Stimulated activated naive CD8-positive, alpha-beta T cell treated with anti-CD3 and anti-CD28 coated beads, Interleukin-15, amount 100 ng/mL, for 72 hours (primary cell): ENCODE results near the gene ZNF771.
A peak's percentile ranks its signal among the peaks of the same experiment; 100 is the strongest.
"Not testable (repeated sequence)": the region's sequence is repeated elsewhere in the genome, so short reads cannot be mapped to it uniquely, and the experiment has no call there.

ENCODE experiments used
- ATAC-seq: fragments of 150-1000 bp; cut with Tn5 transposase; 2 replicates; pipeline ENCODE4 v1.10.0; 2021; ENCODE audit warnings: mild to moderate bottlenecking, moderate library complexity
- DNase-seq, 2 donors: peaks; one replicate each; pipeline ENCODE4 v3.0.0; 2021 to 2022
- H3K27ac Mint-ChIP-seq, 2 donors: one replicate each; pipeline ENCODE4 v1.8.0; 2022; ENCODE audit warnings: mild to moderate bottlenecking in 2 of 2, mixed read lengths in 2 of 2, moderate library complexity in 2 of 2
- H3K27me3 Mint-ChIP-seq: one replicate; pipeline ENCODE4 v1.8.0; 2022; ENCODE audit warnings: mixed read lengths
- H3K4me1 Mint-ChIP-seq: one replicate; pipeline ENCODE4 v1.8.0; 2022; ENCODE audit warnings: mild to moderate bottlenecking, mixed read lengths
- H3K4me3 Mint-ChIP-seq, 2 donors: one replicate each; pipeline ENCODE4 v1.8.0; 2022; ENCODE audit warnings: mild to moderate bottlenecking in 2 of 2, mixed read lengths in 2 of 2, moderate library complexity in 1 of 2
- H3K9me3 Mint-ChIP-seq, 2 donors: one replicate each; pipeline ENCODE4 v1.8.0; 2022; ENCODE audit warnings: mixed read lengths in 2 of 2

The ZNF771 gene

DNA sequence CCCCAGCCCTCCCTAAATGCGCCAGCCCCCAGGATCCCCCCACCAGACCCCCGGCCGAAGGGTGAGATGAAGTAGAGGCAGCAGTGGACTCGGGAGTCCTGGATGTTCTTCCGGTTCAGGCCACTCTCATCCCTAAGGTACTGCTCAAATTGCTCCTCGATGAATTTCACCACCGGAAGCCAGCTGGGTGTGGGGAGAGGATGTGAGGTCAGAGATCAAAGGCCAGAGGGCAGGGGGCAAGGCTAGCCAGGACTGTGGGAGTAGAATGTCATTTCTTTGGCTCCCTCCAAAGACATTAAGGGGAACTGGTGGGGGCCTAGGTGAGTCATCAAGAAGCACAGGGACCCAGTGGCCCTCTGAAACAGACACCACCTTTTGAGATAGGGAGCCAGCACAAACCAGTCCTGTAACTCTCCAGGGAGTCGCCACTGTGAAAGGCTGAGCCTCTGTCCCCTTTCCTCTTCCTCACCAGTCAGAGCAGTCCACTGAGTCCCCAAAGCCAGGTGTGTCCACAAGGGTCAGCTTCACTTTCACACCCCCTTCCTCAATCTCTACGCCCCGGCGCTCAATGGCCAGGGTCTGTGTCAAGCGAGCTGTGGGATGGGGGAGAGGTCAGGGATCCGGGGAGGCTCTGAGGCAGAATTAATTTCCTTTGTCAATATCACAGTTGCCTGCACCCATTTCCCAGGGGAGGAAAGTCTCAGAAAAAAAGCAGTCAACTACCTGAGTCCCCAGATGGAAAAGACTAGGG lies 25.9 kb upstream of the ZNF771 start:
- Mint-ChIP-seq H3K4me3 (peak overlapping the region; percentile 89 to 91), H3K9me3 (no peaks in the 10 kb centered on the region), H3K27ac (peak overlapping the region; percentile 88 to 93), H3K4me1 (peaks cover 72% of the 10 kb centered on the region), H3K27me3 (no peaks in the 10 kb centered on the region)
- no peak for ATAC-seq
- DNase-seq = peak in 1 of 2 donors; percentile 37

DNA sequence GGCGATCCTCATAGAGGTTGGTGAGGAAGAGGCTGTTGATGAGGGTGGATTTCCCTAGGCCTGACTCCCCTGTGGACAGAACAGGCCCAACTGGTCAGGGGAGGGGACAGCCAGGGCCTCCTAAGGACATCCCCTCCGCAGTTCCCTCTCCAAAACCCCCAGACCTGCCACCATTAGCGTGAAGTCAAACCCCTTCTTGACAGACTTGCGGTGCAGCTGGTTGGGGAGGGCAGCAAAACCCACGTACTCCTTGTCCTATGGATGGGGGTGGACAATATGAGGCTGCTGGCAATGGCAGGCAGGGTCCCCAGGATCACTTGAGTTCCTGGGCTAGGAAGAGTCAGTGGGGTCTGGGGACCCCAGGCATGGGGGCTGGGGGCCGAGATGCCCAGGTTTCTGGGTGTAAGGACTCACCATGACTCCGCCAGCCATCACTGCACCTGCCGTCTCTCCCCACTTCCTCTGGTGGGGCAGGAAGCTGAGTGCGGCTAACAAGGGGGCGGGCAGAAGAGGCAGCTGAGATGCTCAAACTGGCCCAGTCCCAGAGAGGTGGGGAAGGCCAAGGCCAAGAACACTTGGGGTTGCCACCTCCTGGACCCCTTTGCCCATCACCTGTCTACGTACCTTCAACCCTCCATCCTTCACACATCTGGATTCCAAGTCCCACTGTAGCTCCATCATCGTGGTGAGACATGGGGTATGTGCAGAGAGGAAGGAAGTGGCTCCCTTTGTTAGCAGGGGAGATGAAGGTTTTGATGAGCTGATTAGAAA lies 25.1 kb upstream of the ZNF771 start, which contains the start of gene SEPTIN1:
SEPTIN1 (minus strand) TSS at position 451 of the 771 bp plus-strand sequence; CDS start at position 432, 19 bp downstream.
- Mint-ChIP-seq H3K9me3 (no peaks in the 10 kb centered on the region), H3K4me1 (peaks cover 63% of the 10 kb centered on the region), H3K27ac (peak within 1 kb of the TSS; percentile 88 to 93), H3K4me3 (peak within 1 kb of the TSS; percentile 89 to 91), H3K27me3 (no peaks in the 10 kb centered on the region)
- DNase-seq (peak; percentile 68 to 82), ATAC-seq (peak; percentile 62)

DNA sequence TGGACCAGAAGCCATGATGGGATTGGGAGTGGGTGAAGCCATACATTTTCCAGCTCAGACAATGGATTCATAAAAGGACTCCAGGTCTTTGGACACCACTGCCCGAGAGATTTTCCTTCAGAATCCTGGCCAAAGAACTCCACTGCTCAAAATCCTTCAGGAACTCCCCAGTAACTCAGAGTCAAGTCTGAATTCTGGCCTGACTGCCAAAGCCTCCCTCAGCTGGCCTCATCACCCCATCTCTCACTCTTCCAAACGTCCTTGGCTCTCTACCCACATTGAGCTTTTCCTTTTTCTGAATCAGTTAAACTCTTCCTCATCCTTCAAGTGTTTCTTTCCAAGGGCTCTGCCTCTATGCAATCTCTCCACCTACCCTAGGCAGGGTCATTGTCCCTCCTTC lies 23.9 kb upstream of the ZNF771 start:
- Mint-ChIP-seq H3K27ac (peak overlapping the region; percentile 80 to 93), H3K27me3 (no peaks in the 10 kb centered on the region), H3K4me3 (peak overlapping the region; percentile 89 to 91), H3K4me1 (peaks cover 51% of the 10 kb centered on the region), H3K9me3 (no peaks in the 10 kb centered on the region)
- DNase-seq (no peak), ATAC-seq (no peak)

DNA sequence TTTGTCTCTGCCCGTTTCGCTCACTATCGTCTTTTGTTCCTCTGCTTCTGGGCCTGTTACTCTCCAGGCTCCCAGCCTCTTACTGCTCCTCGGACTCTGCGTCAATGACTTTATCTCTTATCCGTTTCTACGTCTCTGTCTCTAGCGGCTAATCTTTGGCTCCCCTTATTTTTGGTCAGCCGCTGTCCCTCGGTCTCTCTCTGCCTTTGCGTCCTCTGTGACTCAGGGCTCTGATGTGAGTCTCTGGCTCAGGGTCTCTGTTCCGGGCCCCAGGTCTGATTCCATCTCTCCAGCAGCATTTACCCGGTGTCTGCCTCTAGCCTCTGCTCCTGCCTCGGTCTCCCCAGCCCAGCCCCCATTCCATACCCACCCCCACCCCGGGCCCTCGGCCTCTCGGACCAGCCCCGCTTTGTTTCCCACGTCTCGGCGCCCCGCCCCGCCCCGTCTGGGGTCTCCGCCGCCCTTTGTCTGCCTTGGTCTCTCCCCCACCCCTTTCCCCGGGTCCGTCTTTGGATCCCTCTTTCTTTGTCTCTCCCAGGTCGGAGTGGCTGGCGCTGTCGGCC lies 12.7 kb upstream of the ZNF771 start:
- ATAC-seq (no peak), DNase-seq (no peak)
- Mint-ChIP-seq H3K4me3 (peak overlapping the region; percentile 83 to 91), H3K27me3 (no peaks in the 10 kb centered on the region), H3K9me3 (no peaks in the 10 kb centered on the region), H3K4me1 (peaks cover 47% of the 10 kb centered on the region), H3K27ac (peak overlapping the region; percentile 51 to 80)

DNA sequence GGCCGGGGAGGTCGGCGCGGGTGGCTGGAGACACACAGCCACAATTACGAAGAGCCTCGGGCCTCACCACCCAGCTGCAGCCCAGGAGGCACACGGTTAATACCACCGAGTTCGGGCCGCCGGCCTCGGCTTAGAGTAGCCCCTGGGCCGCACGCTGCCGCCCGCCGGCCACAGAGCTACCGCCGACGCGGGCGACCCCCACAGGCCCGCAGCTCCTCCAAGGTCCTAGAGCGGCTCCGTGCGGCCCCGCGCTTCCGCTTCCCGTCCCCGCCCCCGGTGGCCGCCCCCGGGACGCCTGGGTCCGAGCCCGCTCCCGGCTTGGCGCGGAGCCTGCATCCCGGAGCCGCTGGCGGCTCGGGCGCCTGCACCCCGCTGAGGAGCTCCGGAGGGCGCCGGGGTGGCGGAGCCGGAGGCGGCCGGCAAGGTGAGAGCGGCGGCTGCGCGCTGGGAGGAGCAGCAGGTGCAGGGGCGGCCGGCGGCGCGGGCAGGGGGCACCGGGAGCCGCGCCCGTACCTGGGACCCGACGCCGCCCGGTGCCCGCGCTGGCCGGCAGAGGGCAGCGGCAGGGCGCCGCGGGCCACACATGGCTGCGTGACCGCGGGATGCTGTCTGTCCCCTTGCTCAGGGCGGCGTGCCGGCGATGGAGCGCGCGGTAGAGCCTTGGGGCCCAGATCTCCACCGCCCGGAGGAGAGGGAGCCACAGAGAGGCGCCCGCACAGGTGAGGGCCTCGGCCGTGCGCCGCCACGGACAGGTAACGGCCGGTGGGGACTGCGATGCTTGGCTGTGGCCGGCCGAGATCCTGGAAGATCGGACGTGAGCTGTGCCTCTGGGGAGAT lies 12.0 kb upstream of the ZNF771 start, which contains the start of gene ZNF48:
ZNF48 (plus strand) TSS at position 266 of the 837 bp plus-strand sequence; CDS start at position 641, 375 bp downstream.
- peak; percentile 75 for ATAC-seq
- peak; percentile 66 to 68 for DNase-seq
- peaks cover 54% of the 10 kb centered on the region for H3K4me1 Mint-ChIP-seq
- H3K27ac Mint-ChIP-seq = peak within 1 kb of the TSS; percentile 51 to 86
- no peaks in the 10 kb centered on the region for H3K27me3 Mint-ChIP-seq
- no peaks in the 10 kb centered on the region for H3K9me3 Mint-ChIP-seq
- H3K4me3 Mint-ChIP-seq = peak within 1 kb of the TSS; percentile 85 to 91

DNA sequence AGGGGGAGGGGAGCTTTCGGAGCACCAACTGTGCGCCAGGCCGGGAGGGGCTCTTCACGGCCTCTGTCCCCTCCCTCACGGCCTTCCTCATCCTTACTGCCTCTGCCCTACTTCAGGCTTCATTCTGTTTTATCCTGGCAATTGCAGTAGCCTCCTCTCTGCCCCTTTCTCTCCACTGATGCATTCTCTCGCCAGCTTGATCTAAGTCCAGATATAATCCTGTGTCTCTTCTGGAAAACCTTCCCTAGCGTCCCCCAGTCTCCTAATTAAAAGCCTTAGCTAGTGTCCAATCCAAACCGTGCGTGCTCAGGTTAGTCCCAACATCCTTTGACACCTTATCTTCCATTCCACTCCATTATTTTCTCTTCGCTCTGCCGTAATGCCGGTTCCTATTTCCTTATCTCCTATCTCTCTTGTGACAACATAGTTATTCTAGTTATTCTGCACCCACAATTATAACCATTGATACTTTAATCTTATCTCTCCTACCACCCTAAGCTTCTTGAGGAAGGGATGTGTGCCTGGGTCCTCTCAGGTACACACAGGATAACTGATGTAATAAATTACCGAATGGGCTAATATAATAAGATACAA lies 11.3 kb upstream of the ZNF771 start:
- peaks cover 60% of the 10 kb centered on the region for H3K4me1 Mint-ChIP-seq
- peak; percentile 29 for ATAC-seq
- H3K27ac Mint-ChIP-seq = peak overlapping the region; percentile 10 to 86

DNA sequence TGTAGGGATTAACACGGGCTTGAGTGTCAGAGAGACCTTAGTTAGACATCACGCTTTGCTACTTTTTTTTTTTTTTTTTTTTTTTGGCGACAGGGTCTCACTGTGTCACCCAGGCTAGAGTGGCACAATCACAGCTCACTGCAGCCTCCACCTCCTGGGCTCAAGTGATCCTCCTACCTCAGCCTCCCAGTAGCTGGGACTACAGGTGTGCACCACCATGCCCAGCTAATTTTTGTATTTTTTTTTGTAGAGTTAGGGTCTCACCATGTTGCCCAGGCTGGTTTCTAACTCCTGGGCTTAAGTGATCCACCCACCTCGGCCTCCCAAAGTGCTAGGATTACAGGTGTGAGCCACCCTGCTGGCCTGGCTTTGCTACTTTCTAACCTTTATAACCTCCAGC lies 10.8 kb upstream of the ZNF771 start:
- H3K27ac Mint-ChIP-seq = peak overlapping the region; percentile 52 to 77
- DNase-seq, H3K9me3 Mint-ChIP-seq, H3K27me3 Mint-ChIP-seq, ATAC-seq: not testable (repeated sequence)
- peak overlapping the region; percentile 85 to 91 for H3K4me3 Mint-ChIP-seq
- H3K4me1 Mint-ChIP-seq = peaks cover 65% of the 10 kb centered on the region

More for the DNA sequence above, 11.3 kb upstream of the ZNF771 start:
- Mint-ChIP-seq H3K4me3 (peak overlapping the region; percentile 85 to 91), H3K9me3 (no peaks in the 10 kb centered on the region), H3K27me3 (no peaks in the 10 kb centered on the region)
- DNase-seq = no peak

DNA sequence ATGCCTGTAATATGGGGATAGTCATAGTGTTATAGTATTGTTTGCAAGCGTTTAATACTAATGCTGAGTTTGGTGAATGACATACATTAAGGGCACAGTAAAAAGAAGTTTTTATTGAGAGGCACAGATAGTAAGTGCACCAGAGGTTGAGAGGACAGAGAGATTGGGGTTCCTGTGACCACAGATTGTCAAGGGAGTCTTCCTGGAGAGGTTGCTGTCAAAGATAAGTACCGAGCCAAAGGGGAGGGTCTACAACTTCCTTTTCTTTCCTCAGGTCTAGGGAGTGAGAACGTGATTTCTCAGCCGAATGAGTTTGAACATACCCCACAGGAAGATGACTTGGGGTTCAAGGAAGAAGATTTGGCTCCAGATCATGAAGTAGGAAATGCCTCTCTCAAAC lies 10.3 kb upstream of the ZNF771 start:
- no peak for ATAC-seq
- peak overlapping the region; percentile 1 to 52 for H3K27ac Mint-ChIP-seq
- peaks cover 68% of the 10 kb centered on the region for H3K4me1 Mint-ChIP-seq
- H3K27me3 Mint-ChIP-seq = no peaks in the 10 kb centered on the region
- peak overlapping the region; percentile 85 to 91 for H3K4me3 Mint-ChIP-seq
- no peak for DNase-seq
- no peaks in the 10 kb centered on the region for H3K9me3 Mint-ChIP-seq

DNA sequence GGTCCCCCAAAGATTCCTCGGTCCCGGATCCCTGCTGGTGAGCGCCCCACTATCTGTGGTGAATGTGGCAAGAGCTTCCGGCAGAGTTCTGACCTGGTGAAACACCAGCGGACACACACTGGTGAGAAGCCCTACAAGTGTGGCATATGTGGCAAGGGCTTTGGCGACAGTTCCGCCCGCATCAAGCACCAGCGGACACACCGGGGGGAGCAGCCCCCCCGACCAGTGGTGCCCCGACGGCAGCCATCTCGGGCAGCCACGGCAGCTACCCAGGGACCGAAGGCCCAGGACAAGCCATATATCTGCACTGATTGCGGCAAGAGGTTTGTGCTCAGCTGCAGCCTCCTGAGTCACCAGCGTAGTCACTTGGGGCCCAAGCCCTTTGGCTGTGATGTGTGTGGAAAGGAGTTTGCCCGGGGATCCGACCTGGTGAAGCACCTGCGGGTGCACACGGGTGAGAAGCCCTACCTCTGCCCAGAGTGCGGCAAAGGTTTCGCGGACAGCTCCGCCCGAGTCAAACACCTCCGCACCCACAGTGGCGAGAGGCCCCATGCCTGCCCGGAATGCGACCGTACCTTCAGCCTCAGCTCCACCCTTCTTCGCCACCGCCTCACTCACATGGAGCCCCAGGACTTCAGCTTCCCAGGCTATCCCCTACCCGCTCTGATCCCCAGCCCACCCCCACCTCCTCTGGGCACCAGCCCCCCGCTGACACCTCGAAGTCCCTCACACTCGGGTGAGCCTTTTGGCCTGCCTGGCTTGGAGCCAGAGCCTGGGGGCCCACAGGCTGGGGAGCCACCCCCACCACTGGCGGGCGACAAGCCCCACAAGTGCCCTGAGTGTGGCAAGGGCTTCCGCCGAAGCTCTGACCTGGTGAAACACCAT lies 9.4 kb upstream of the ZNF771 start:
- DNase-seq (peak in 1 of 2 donors; percentile 28), ATAC-seq (no peak)
- Mint-ChIP-seq H3K4me1 (peaks cover 68% of the 10 kb centered on the region), H3K4me3 (peak overlapping the region in 1 of 2 donors; percentile 71), H3K9me3 (no peaks in the 10 kb centered on the region), H3K27me3 (peaks cover 2% of the 10 kb centered on the region), H3K27ac (peak overlapping the region in 1 of 2 donors; percentile 93)

DNA sequence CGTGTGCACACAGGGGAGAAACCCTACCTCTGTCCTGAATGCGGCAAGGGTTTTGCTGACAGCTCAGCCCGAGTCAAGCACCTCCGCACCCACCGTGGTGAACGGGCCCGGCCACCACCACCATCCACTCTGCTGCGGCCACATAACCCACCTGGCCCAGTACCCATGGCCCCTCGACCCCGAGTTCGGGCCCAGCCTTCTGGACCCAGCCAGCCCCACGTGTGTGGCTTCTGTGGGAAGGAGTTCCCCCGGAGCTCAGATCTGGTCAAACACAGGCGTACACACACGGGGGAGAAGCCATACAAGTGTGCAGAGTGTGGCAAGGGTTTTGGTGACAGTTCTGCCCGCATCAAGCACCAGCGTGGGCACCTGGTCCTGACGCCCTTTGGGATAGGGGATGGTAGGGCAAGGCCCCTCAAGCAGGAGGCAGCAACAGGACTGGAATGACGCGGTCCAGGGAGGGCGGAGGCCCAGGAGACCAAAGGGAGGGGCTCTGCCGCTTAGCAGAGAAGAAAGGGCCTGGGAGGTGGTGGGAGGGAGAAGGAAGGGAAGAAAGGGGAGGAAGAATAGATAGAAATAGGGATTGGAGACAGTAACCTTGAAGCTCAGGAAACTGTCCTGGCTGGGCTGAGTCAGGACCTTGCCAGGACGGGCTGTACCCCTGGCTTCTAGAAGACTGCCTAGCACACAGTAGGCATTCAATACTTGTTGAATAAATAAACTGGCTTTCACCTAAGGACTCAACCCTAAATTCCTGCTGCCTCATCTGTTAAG lies 8.6 kb upstream of the ZNF771 start:
- H3K27ac Mint-ChIP-seq = peak overlapping the region in 1 of 2 donors; percentile 93

DNA sequence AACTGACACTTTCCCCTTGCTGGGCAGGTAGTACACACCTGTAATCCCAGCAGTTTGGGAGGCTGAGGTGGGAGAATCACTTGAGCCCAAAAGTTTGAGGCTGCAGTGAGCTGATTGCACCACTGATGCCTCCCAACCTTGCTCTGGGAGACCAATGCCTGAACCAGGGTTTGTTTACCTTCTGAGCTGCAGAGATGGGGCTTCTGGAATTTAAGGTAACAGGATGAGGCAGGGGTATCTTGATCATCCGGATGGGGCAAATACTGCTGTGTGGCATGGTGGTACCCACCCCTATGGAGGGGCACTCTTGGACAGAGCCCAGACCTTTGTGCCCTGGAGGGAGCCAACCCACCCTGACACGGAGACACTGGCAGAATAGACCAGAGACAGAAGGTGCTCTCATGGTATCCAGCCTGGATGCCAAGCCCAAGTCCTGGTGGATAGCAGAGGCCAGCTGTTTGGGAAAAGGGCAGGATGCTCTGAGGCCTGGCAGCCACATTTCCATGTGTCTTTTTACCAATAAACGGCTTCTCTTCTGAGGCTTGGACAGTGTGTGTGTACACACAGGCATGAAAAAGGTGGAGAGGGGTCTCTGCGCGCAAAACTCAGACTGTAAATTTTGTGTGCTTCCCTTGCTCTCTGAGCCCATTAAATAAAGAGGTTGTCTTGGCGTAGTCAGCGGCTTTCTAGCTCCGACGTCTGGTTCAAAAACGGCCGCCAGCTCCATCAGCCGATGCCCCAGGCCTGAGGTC lies 7.8 kb upstream of the ZNF771 start:
- DNase-seq (no peak), ATAC-seq (no peak)
- Mint-ChIP-seq H3K27ac (peak overlapping the region; percentile 90 to 93), H3K9me3 (no peaks in the 10 kb centered on the region), H3K4me3 (peak overlapping the region; percentile 93 to 95), H3K4me1 (peaks cover 63% of the 10 kb centered on the region), H3K27me3 (peaks cover 7% of the 10 kb centered on the region)

More for the DNA sequence above, 8.6 kb upstream of the ZNF771 start:
- Mint-ChIP-seq H3K4me1 (peaks cover 68% of the 10 kb centered on the region), H3K27me3 (peaks cover 7% of the 10 kb centered on the region), H3K9me3 (no peaks in the 10 kb centered on the region), H3K4me3 (peak overlapping the region; percentile 42 to 93)
- ATAC-seq (no peak), DNase-seq (no peak)

DNA sequence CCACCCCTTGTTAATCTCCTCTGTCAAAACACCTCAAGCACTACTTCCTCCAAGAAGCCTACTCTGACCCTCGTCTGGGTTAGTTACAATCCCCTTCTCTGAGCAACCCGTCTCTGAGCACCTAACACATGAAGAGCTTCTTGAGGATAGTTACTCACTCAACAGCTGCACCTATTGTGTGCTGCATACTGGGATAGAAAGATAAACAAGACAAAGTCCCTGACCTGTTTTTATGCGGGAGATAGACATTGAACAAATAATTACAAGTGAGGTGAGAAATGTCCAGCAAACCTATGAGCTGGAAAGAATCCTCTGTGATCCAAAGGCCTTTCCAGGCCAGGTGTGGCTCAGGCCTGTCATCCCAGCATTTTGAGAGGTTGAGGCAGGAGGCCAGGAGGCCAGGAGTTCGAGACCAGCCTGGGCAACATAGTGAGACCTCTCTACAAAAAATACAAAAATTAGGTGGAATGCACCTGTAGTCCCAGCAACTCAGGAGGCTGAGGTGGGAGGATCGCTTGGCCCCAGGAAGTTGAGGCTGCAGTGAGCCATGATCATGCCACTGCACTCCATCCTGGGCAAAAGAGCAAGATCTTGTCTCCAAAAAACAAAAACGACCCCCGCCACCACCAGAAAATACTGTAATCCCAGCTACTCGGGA lies 5.5 kb upstream of the ZNF771 start:
- DNase-seq (no peak), ATAC-seq (no peak)
- no peaks in the 10 kb centered on the region for H3K9me3 Mint-ChIP-seq
- peaks cover 50% of the 10 kb centered on the region for H3K4me1 Mint-ChIP-seq
- peak overlapping the region; percentile 93 to 95 for H3K4me3 Mint-ChIP-seq
- no peak overlapping the region for H3K27ac Mint-ChIP-seq
- H3K27me3 Mint-ChIP-seq = peaks cover 7% of the 10 kb centered on the region
